Measurements from ENCODE around the gene DISP3. TPM values are rescaled to one million over a fixed set of nuclear protein-coding genes. Genes with fewer than 3 reads are reported as not detected.

The DISP3 gene
- total and polyA plus RNA-seq, 2 of the 13 experiments (the other 11 are each of a cell fraction or from before 2014, with no cell fraction given) = 0.08 to 0.13 TPM

DNA sequence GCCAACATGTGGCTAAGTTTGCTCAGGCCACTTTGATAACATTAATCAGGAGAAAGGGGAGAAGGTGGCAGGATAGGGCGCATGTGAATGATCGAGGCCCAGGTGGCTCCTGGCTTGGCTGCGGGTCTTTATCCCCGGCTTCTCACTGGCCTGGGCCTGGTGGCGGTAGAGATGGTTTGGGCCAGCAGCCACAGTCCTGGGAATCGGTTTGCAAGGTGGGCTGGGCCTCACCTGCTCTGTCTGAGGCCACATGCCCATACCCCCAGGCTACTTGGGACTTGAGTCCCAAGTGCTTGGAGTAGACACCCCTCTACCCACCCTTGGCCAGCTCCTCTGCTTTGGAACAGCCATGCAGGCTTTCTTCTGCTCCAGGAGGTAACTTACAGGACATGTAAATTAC lies 49.7 kb upstream of the DISP3 start:
- POLR2A ChIA-PET = no interaction called here
- intact Hi-C loops (cut with micrococcal nuclease; ENCODE audit: unreplicated experiment) = no loop called here
- DNase-seq (ENCODE audit: low spot score) = no peak
- H3K27ac ChIP-seq (ENCODE audit: extremely low read length, insufficient read depth, low read length) = no peak overlapping the region
- H3K27me3 ChIP-seq (ENCODE audit: control insufficient read depth in 1 of 2, insufficient read depth in 2 of 2, low read length in 2 of 2) = peaks cover 3 to 41% of the 10 kb centered on the region in 2 experiments; a peak in 3 of 5 replicates
- H3K9ac ChIP-seq (ENCODE audit: insufficient read depth, low read depth, low read length) = no peak overlapping the region
- H3K4me1 ChIP-seq (ENCODE audit: insufficient read depth, low read length) = no peaks in the 10 kb centered on the region
- CTCF ChIA-PET (ENCODE audit: low intra/inter-chr PET ratio, low total read pairs) = no interaction called here
- no peaks in the 10 kb centered on the region for H3K9me3 ChIP-seq (ENCODE audit: low read length)
- H3K79me2 ChIP-seq (ENCODE audit: insufficient read depth, low read length) = no peaks in the 10 kb centered on the region
- no peak overlapping the region for H2AFZ ChIP-seq (ENCODE audit: low read length)
- H3K4me3 ChIP-seq (replicated peaks in 1 of 3; ENCODE audit: insufficient read depth in 1 of 3, low read depth in 2 of 3, low read length in 3 of 3) = no peak overlapping the region
- in situ Hi-C loops (cut with HindIII; ENCODE audit: extremely low pct_ligation_motif_present, low pct_unique_long_range_greater_than_20kb) = no loop called here
- no TSS peak for BruUV-seq (replicated peaks)
- no peak for FAIRE-seq
- H4K20me1 ChIP-seq (ENCODE audit: insufficient read depth, low read length) = no peaks in the 10 kb centered on the region
- ATAC-seq = no peak
- H3K36me3 ChIP-seq (replicated peaks in 1 of 2; ENCODE audit: control insufficient read depth in 1 of 2, insufficient read depth in 2 of 2, low read length in 2 of 2) = no peaks in the 10 kb centered on the region
- TF ChIP-seq FIP1L1 (IDR thresholded peaks at IDR 0.05; ENCODE audit: borderline replicate concordance, insufficient read depth, low read depth, low read length) (no peak), ZNF549 (CRISPR knock-in tag; IDR thresholded peaks at IDR 0.05) (no peak), PAX8 (CRISPR knock-in tag; IDR thresholded peaks at IDR 0.05; ENCODE audit: borderline replicate concordance) (no peak), ZNF3 (CRISPR knock-in tag; IDR thresholded peaks at IDR 0.05) (no peak), SP5 (CRISPR knock-in tag; IDR thresholded peaks at IDR 0.05; ENCODE audit: borderline replicate concordance, low read depth) (no peak), GLI4 (CRISPR knock-in tag; IDR thresholded peaks at IDR 0.05; ENCODE audit: borderline replicate concordance) (no peak), JUND (CRISPR knock-in tag; IDR thresholded peaks at IDR 0.05) (no peak), PRPF4 (IDR thresholded peaks at IDR 0.05; ENCODE audit: low read depth, low read length, poor library complexity, severe bottlenecking) (no peak), MLLT10 (CRISPR knock-in tag; IDR thresholded peaks at IDR 0.05) (no peak), ZNF354B (CRISPR knock-in tag; IDR thresholded peaks at IDR 0.05) (no peak), FOXC1 (CRISPR knock-in tag; IDR thresholded peaks at IDR 0.05; ENCODE audit: borderline replicate concordance) (no peak), ATAD3A (CRISPR knock-in tag; IDR thresholded peaks at IDR 0.05) (no peak)
- TF ChIP-seq, protein P1, sequence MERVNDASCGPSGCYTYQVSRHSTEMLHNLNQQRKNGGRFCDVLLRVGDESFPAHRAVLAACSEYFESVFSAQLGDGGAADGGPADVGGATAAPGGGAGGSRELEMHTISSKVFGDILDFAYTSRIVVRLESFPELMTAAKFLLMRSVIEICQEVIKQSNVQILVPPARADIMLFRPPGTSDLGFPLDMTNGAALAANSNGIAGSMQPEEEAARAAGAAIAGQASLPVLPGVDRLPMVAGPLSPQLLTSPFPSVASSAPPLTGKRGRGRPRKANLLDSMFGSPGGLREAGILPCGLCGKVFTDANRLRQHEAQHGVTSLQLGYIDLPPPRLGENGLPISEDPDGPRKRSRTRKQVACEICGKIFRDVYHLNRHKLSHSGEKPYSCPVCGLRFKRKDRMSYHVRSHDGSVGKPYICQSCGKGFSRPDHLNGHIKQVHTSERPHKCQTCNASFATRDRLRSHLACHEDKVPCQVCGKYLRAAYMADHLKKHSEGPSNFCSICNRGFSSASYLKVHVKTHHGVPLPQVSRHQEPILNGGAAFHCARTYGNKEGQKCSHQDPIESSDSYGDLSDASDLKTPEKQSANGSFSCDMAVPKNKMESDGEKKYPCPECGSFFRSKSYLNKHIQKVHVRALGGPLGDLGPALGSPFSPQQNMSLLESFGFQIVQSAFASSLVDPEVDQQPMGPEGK (CRISPR knock-in tag; IDR thresholded peaks at IDR 0.05) = no peak
- TF ChIP-seq, protein P2, sequence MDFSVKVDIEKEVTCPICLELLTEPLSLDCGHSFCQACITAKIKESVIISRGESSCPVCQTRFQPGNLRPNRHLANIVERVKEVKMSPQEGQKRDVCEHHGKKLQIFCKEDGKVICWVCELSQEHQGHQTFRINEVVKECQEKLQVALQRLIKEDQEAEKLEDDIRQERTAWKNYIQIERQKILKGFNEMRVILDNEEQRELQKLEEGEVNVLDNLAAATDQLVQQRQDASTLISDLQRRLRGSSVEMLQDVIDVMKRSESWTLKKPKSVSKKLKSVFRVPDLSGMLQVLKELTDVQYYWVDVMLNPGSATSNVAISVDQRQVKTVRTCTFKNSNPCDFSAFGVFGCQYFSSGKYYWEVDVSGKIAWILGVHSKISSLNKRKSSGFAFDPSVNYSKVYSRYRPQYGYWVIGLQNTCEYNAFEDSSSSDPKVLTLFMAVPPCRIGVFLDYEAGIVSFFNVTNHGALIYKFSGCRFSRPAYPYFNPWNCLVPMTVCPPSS (IDR thresholded peaks at IDR 0.05) = no peak
- TF ChIP-seq, protein P3, sequence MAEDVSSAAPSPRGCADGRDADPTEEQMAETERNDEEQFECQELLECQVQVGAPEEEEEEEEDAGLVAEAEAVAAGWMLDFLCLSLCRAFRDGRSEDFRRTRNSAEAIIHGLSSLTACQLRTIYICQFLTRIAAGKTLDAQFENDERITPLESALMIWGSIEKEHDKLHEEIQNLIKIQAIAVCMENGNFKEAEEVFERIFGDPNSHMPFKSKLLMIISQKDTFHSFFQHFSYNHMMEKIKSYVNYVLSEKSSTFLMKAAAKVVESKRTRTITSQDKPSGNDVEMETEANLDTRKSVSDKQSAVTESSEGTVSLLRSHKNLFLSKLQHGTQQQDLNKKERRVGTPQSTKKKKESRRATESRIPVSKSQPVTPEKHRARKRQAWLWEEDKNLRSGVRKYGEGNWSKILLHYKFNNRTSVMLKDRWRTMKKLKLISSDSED (CRISPR knock-in tag; IDR thresholded peaks at IDR 0.05) = no peak
- TF ChIP-seq, protein P4, sequence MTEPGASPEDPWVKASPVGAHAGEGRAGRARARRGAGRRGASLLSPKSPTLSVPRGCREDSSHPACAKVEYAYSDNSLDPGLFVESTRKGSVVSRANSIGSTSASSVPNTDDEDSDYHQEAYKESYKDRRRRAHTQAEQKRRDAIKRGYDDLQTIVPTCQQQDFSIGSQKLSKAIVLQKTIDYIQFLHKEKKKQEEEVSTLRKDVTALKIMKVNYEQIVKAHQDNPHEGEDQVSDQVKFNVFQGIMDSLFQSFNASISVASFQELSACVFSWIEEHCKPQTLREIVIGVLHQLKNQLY (CRISPR knock-in tag; IDR thresholded peaks at IDR 0.05) = no peak
- TF ChIP-seq, protein P5, sequence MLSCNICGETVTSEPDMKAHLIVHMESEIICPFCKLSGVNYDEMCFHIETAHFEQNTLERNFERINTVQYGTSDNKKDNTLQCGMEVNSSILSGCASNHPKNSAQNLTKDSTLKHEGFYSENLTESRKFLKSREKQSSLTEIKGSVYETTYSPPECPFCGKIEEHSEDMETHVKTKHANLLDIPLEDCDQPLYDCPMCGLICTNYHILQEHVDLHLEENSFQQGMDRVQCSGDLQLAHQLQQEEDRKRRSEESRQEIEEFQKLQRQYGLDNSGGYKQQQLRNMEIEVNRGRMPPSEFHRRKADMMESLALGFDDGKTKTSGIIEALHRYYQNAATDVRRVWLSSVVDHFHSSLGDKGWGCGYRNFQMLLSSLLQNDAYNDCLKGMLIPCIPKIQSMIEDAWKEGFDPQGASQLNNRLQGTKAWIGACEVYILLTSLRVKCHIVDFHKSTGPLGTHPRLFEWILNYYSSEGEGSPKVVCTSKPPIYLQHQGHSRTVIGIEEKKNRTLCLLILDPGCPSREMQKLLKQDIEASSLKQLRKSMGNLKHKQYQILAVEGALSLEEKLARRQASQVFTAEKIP (CRISPR knock-in tag; IDR thresholded peaks at IDR 0.05; ENCODE audit: borderline replicate concordance) = no peak
- TF ChIP-seq, protein P6, sequence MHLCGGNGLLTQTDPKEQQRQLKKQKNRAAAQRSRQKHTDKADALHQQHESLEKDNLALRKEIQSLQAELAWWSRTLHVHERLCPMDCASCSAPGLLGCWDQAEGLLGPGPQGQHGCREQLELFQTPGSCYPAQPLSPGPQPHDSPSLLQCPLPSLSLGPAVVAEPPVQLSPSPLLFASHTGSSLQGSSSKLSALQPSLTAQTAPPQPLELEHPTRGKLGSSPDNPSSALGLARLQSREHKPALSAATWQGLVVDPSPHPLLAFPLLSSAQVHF (CRISPR knock-in tag; IDR thresholded peaks at IDR 0.05) = no peak
- WGBS (ENCODE audit: low lambda C conversion rate) = 15% methylated on average over 2 of the region's 6 CpGs
- H3K4me2 ChIP-seq (ENCODE audit: low read depth, low read length) = no peak overlapping the region

All from HepG2 (cell line).